ENCODE measurements around the gene ATG101. TPM values are rescaled to one million over a fixed set of nuclear protein-coding genes. Genes with fewer than 3 reads are reported as not detected.

Gene ATG101
- total RNA-seq, 1 experiment from 2014 or later: 114 TPM

DNA sequence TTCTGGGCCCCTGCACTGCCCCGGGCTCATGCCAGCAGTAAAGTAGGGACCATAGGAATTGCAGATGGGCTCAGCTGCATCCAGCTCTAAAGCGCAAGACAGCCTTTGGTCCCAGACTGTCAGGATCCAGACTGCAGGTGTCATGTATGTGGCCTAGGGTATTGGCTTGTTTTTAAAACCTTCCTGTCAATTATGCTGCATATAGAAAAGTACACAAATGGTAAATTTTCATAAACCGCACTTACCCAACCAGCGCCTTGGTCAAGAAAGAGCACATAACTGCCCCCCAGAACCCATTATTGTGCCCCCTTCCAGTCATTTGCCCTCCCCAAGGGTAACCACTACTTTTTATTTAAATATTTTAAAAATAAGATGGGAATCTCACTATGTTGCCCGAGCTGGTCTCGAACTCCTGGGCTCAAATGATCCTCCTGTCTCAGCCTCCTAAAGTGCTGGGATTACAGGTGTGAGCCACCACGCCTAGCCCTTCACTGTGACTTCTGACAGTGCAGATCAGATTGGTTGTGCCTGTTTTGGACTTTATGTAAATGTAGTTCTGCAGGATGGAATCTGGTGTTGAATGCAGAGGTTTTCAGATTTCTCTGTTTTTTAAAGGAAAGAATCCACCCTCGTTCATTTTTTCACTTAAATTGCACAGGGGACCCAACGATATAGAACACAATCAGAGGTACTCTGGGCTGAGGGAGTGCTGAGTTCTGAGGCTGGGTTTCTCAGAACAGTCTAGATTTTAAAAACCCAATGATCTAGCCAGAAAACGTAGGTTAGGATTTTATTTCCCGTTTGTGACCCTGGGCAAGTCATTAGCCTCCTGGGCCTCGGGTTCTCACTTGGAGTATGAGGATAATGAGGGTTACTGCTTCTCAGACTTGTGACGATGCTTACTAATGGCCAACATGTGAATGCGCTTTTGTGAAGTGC, 11.9 kb upstream of the ATG101 start:
- no peak for DNase-seq (ENCODE audit: low spot score)

DNA sequence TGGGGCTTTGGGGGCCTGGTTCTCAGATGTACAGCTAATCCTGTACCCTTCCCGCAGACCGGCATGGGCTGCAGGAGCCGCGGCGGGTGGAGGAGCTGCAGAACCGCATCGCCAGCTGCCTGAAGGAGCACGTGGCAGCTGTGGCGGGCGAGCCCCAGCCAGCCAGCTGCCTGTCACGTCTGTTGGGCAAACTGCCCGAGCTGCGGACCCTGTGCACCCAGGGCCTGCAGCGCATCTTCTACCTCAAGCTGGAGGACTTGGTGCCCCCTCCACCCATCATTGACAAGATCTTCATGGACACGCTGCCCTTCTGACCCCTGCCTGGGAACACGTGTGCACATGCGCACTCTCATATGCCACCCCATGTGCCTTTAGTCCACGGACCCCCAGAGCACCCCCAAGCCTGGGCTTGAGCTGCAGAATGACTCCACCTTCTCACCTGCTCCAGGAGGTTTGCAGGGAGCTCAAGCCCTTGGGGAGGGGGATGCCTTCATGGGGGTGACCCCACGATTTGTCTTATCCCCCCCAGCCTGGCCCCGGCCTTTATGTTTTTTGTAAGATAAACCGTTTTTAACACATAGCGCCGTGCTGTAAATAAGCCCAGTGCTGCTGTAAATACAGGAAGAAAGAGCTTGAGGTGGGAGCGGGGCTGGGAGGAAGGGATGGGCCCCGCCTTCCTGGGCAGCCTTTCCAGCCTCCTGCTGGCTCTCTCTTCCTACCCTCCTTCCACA, 11.0 kb upstream of the ATG101 start:
- no peak for DNase-seq (ENCODE audit: low spot score)

DNA sequence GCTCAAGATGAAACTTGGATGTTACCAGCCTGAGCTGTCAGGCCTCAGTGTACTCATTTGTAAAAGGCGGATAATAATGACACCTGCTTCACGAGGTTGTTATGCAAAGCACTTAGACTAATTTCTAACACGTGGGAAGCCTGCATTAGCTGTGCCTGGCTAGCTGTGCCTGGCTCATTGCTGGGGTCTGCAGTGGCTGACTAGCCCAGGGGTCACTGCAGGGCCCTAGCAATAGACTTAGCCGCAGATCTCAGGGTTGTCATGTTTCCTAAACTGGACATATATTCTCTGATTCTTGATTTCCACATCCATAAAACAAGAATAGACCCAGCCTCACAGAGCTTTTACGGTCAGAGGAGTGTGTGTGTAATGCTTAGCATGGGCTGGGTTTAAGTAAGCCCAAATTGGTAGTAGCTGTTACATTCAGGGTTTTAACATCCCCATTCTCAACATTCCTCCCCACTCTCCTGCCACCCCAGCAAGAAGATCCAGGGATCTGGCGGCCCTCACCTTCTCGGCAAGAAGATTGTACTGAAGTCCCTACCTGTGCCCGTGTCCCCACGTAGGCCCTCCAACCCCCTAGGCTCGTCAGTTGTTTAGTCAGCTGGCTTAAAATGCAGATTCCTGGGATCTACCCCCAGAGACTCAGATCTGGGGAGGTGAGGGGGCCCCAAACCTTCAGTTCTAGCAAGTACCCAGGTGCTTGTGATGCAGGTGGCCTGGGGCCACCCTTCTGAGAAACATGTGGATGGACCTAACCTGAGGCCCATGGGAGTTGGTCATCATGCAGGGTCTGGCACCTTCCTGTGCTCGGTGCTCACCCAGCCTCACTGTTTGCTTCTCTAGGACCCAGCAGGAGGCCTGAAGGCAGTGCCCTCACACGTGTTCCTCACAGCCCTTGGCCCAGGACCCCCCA, 9.9 kb upstream of the ATG101 start:
- DNase-seq (ENCODE audit: low spot score): no peak

DNA sequence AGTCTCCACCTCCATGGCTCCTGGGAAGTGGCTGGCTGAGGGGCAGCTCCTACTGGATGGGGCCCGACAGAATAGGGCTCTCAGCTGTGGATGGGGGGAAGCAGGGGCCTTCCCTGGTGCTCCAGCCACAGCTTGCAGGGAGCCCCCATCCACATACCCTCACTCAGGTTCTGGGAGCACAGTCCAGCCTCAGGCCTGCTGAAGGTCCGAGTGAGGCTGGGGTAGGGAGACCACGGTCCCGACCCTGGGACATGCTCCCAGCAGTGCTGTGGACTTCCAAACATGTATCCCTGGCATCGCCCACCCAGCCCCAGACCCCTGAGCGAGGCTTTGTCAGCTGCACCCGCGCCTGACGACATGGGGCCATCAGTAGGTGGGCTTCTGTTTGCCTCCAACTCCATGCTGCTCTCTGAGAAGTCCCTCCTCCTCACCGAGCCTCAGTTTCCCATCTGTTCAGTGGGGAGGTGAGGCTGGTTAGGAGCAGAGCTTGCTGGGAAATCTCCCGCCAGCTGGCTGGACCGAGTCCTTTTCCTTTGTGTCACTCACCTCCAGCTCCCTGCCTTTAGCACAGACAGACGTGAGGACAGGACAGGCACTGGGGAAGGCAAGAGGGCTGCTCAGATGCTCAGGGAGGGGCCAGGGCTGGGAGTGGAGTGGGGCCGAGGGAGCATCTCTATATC, 9.1 kb upstream of the ATG101 start:
- no peak for DNase-seq (ENCODE audit: low spot score)

DNA sequence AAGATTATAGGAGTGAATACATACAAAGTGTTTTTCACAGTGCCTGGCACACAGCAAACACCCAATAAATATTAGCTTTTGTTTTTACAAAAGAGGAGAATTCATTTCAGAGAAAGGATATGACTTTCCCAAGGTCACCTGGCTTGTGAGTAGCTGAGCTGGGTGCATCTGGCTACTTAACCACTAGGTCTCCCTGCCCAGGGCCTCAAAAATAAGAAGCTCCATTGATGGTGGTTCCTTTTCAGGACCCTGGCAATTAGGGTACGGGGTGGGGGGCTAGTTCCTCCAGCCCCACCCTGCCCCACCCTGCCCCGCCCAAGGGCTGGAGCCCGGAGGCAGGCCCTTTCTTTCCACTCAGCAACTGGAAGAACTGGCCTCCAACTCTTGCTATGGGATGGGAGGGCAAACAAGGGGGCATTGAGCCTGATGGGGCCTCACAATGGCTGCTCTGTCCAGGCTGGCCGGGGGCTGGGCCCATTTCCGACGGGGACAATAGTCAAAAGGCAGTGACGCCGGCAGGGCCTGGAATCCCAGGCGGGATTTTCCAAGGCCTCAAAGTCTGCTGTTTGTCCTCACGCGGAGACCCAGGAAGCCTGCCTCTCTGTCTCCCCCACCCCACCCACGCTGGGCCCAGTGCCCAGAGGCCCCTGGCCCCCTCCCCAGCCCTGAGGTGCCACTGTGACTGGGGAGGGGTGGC, 8.2 kb upstream of the ATG101 start:
- no peak for DNase-seq (ENCODE audit: low spot score)

DNA sequence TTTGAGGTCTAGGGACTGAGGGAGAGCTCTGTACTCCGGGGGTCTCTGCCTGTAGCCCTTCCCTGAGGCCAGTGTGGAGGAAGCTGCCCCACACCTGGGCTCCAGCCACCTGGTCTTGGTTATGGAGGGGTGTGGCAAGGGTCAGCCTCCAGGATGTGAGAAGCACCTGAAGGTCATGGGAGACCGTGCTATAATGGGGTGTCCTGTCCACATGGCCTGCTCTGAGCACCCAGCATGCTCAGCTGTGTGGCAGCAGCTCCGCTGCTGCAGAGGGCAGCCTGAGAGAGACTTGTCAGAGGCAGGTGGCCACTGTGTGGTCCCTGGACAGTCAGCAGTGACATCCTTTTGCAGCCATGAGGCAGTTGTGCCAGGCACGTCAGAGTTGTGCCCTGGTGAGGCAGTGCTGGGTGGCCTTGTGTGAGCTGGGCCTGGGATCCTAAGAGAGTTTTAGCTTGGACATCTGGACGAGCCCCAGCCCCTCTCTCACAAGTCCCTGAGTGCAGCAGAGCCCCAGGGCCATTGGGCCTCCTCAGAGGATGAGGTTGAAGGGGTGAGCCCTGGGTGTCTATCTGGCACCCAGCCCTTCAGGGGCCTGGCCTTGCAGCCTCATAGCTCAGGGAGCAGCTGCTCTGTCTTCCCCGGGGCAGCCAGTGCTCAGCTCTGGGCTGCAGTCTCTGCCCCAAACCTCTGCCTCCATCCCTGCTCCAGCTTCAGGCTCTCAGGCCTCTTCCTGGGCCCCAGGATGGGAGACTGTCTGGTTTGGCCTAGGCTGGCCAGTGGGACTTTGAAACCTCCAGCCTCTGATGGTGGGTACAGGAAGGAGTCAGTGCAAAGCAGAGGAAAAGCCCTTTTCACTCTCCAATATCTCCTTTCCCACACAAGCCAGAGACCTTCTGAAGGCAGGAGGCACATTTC, 7.4 kb upstream of the ATG101 start:
- no peak for DNase-seq (ENCODE audit: low spot score)

DNA sequence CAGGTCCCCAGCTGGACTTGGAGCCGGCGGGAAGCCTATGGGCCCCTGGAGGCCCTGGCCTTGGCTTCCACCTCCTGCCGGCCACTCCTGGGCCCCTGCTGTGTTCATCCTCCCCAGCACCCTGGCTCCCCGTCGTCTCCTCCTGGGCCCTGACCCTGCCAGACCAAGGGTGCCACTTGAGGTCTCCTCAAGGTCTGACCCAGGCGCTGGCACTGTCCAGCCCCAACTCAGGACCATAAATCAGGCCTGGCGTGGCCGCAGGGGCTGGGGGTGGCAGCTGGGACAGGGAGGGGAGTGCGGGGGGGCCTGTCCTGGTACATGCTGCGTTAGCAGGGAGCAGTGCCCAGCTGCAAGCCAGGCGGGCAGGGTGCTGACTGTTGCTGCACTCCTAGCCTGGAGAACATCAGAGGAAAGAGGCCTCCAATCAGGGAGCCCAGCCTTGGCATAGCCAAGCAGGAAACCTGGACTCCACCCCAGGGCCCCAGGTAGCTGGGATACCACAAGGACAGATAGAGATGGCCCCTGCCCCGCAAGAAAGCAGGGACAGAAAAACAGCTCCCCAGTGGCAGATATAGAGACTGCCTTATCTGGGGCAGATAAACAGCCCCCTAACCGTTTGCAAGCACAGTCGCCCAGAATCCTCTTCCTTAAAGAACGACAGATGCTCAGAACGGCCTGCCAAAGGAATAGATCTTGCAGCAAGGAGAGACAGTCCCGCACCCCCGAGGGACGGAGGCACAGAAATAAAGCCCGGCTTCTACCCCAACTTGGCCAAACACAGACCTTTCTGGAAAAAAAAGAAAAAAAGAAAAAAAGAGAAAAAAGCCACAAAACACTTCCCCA, 6.5 kb upstream of the ATG101 start:
- DNase-seq (ENCODE audit: low spot score): no peak

DNA sequence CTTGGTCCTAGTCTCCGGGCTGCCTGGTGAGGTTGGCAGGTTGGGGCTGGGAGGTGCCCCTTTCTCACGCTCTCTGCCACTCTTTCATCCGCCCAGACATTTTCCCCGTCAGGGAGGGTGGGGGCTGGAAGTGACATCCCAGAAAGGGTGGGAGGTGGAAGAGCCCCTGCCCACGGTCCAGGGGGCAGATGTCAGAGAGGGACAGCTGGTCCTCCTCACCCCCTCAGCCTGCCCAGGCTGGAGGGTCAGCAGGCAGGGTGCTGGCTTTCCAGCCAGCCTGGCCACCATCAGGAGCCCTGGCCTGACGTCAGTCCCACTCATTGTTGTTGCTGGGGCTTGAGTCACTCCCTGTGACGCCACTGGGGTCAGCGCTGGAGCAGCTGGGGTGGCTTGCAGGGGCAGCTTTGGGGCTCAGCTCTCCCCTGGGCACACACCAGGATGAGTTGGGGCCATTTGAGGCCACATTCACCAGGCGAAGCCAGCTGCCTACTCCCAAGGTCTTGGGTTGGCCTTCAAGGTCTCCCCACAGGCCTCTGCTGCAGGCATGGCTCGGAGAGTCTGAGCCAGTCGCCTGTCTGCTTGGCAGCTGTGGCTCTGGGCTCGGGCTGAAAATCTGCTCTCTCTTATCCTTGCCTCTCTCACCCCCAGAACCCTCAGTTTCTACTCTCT, 5.7 kb upstream of the ATG101 start:
- DNase-seq (ENCODE audit: low spot score): no peak

DNA sequence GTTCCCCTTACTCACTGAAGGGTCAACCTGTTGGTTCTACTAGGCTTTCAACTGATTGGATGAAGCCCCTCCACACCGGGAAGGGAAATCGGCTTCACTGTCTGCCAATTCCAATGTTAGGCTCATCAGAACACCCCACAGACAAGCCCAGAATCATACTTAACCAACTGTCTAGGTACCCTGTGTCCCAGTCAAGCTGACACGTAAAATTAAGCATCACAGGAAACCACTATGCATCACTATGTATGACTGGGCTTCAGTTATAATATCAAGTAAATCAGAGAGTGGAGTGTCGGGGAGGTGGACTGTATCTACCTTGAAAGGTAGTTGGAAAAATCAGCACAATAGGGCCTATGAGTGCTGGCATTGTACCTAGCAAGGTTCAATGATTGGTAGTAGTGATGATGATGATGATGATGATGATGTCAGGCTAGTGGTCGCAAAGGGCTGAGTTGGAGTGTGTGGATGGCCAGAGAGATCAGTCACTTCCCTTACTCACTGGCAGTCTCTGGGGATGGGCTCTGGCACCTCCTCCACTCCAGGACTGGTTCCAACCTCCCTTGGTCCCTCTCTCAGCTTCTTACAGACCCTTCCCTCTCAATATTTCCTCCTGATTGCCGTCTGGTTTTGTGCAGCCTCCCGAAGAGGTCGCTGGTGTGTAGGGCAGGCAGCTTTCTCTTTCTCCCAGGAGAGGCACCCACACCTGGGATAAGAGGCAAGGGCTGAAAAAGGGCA, 3.3 kb upstream of the ATG101 start:
- no peak for DNase-seq (ENCODE audit: low spot score)

DNA sequence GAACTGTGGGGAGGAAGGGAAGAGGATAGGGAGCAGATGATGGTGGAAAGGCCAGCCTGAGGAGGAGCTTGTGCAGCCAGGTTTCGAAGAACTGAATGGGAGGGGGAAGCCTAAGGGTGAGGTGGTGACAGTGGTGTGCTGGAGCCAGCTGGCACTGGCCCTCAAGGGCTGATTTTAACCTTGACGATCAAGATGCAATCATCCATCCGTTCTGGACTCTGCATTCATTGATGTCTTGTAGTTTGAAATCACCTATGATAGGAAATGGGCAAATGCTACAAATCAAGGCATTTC, 2.8 kb upstream of the ATG101 start:
- DNase-seq (ENCODE audit: low spot score): no peak

DNA sequence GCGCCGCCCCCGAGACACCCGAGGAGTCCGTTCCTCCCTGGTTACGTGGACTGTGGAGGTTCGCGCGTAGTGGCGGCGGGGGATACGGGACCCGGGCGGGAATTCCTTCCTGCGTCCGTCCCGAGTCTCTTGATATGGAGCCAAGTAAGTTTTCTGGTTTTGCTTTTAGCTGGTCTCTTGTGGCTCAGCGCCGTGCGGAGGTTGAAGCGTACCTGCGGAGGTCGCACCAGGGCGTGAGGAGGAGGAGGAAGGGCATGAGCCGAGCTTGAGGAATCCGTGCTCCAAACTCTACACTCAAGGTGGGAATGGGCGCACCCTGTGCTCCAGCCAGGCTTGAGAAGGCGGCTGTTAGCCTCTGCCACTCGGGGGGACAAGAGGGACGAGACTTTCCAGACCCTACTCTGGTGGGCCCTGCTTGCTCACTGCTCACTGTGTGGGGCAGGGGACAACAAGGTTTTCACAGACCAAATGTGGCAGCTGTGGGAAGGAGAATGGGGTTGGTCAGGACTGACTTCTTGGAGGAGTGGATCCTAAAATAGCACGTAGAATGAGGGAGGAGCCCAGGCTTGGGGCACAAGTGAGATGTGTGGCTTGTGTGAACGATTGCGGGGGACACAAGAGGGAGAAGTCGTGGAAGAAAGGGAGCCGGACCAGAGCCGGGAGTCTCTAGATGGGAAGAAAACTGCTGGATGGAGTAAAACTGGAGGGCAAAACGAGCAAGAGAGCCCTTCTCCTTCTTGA, 577 bp downstream of the ATG101 start:
- peak; percentile 29 for DNase-seq (ENCODE audit: low spot score)

DNA sequence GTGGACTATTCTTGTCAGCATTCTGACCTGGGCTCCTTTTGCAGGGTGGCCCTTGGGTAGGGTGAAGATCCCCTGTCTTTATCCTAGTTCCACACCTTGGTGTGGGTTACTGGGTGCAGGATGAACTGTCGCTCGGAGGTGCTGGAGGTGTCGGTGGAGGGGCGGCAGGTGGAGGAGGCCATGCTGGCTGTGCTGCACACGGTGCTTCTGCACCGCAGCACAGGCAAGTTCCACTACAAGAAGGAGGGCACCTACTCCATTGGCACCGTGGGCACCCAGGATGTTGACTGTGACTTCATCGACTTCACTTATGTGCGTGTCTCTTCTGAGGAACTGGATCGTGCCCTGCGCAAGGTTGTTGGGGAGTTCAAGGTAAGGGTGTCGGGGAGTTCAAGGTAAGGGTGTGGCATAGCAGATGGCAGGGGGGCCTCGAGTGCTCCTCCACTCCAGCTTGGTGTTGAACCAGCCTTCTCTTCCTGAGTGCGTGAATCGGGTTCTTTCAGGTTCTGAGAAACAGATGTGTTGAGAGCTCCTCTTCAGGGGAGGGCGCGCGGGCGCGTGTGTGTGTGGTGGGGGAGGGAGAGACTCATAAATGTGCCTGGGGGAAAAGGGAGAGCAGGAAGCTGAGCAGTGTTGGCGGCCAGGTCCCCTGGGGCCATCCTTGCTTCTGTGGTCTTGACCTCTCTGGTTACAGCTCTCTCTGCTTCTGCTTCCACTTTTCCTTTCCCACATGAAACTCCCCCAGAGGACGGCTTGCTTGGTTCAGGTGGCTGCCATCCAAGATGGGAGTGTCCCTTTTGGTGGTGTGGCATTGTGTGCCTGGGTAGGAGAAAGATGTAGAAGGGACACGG, 4.0 kb downstream of the ATG101 start:
- no peak for DNase-seq (ENCODE audit: low spot score)

DNA sequence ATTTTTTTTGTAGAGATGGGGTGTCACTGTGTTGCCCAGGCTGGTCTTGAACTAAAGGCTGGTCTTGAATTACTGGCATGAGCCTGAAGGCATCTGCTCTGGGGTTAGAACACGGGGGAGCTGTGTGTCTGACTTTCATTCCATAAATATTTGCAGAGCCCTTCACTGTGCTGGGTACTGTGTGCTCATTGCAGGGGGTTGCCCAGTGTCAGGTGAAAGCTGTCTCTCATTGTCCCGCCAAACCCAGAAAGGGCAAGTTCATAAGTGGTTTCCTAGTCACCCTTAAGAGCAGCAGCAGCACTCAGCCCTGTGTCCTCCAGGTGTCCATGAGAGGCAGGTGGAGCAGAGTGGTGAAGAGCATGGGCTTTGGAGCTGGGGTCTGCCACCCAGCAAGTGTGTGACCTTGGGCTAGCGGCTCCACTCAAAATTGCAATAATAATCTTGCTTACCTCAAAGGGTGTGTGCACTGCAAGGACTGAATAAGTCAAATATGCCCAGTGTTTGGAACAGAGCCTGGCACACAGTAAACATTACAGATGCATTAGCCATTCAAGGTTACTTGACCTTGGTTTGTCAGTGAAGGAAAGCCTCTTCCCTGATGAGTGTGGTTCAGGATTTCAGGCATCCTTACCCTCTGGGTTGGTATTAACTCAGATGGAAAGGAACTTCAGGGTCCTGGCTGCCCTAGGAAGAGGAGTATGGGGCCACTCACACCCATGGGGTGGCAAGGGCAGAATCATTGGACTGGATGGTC, 5.4 kb downstream of the ATG101 start:
- DNase-seq (ENCODE audit: low spot score): no peak

DNA sequence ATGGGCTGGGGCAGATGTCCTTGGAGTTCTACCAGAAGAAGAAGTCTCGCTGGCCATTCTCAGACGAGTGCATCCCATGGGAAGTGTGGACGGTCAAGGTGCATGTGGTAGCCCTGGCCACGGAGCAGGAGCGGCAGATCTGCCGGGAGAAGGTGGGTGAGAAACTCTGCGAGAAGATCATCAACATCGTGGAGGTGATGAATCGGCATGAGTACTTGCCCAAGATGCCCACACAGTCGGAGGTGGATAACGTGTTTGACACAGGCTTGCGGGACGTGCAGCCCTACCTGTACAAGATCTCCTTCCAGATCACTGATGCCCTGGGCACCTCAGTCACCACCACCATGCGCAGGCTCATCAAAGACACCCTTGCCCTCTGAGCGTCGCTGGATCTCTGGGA, 7.0 kb downstream of the ATG101 start:
- no peak for DNase-seq (ENCODE audit: low spot score)

DNA sequence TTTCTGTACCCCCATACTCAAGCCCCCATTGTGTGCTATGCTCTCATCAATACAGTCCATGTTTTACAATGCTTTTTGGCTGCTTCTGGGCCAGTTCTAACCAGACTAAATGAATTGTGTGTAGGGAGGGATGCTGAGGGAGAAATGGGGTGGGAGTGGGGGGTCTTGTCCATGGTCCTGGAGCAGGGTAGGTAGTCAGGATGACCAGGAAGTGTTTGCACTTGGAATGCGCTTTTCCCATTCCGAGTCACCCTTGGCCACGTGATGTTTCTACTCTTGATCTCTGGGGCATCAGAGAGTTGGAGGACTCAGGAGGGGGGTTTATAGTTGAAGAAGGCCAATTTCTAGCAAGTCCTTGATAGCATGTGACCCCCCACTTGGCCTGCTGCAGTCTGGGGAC, 8.5 kb downstream of the ATG101 start:
- DNase-seq (ENCODE audit: low spot score): no peak
